DOHH2 (cell line): ENCODE data around the gene GMFB.
"Not testable (repeated sequence)": the region's sequence is repeated elsewhere in the genome, so short reads cannot be mapped to it uniquely, and the experiment has no call there.

ENCODE experiments used
- H3F3A ChIP-seq: fragments of 200-600 bp; sonication (generic), shearing (Covaris generic); 2 replicates; pipeline ENCODE4 v1.6.0; 2016; ENCODE audit warnings: antibody characterized with exemption, mild to moderate bottlenecking; ENCODE audit not compliant: control insufficient read depth, insufficient read depth
- H3K27ac ChIP-seq: fragments of 200-600 bp; sonication (generic); 2 replicates; pipeline ENCODE4 v1.5.1; 2014; ENCODE audit warnings: low read depth, mild to moderate bottlenecking, low read length, moderate library complexity
- H3K27me3 ChIP-seq: fragments of 200-600 bp; sonication (generic); 2 replicates; pipeline ENCODE4 v1.6.1; 2014; ENCODE audit warnings: mild to moderate bottlenecking, low read length, mixed read lengths; ENCODE audit not compliant: control insufficient read depth
- H3K36me3 ChIP-seq: fragments of 200-600 bp; sonication (generic); 2 replicates; pipeline ENCODE4 v1.6.1; 2014; ENCODE audit warnings: mild to moderate bottlenecking, low read length, moderate library complexity, mixed read lengths; ENCODE audit not compliant: control insufficient read depth
- H3K4me1 ChIP-seq: fragments of 200-600 bp; sonication (generic); 2 replicates; pipeline ENCODE4 v1.6.1; 2014; ENCODE audit warnings: mild to moderate bottlenecking, low read length, mixed read lengths; ENCODE audit not compliant: control insufficient read depth
- H3K4me2 ChIP-seq: fragments of 200-600 bp; sonication (generic); 2 replicates; pipeline ENCODE4 v1.6.0; 2014; ENCODE audit warnings: mild to moderate bottlenecking, low read length, moderate library complexity
- H3K4me3 ChIP-seq: fragments of 200-600 bp; sonication (generic); 2 replicates; pipeline ENCODE4 v1.5.1; 2014; ENCODE audit warnings: mild to moderate bottlenecking, low read length, mixed read lengths
- H3K79me2 ChIP-seq: fragments of 200-600 bp; sonication (generic); 2 replicates; pipeline ENCODE4 v1.6.1; 2014; ENCODE audit warnings: mild to moderate bottlenecking, low read length, mixed read lengths; ENCODE audit not compliant: control insufficient read depth
- H3K9me2 ChIP-seq: fragments of 200-600 bp; sonication (generic); replicated peaks from 2 replicates; pipeline ENCODE4 v1.6.1; 2014; ENCODE audit warnings: mild to moderate bottlenecking, low read length, mixed read lengths; ENCODE audit not compliant: control insufficient read depth
- H3K9me3 ChIP-seq: fragments of 200-600 bp; sonication (generic); 2 replicates; pipeline ENCODE4 v1.6.1; 2014; ENCODE audit warnings: antibody characterized with exemption, low read length, mixed read lengths; ENCODE audit not compliant: control insufficient read depth, insufficient read depth
- H4K20me1 ChIP-seq: fragments of 200-600 bp; sonication (generic); 2 replicates; pipeline ENCODE4 v1.6.0; 2014; ENCODE audit warnings: low read depth, mild to moderate bottlenecking, antibody characterized with exemption, low read length, moderate library complexity; ENCODE audit not compliant: control insufficient read depth, insufficient read depth
- EZH2phosphoT487 ChIP-seq: fragments of 200-600 bp; sonication (generic); IDR thresholded peaks from 2 replicates; pipeline ENCODE4 v1.6.1; 2017; ENCODE audit warnings: borderline replicate concordance, mild to moderate bottlenecking, antibody characterized with exemption, low read length, moderate library complexity, mixed read lengths
- TF ChIP-seq, protein P1 (sequence below): fragments of 200-600 bp; sonication (generic); IDR thresholded peaks from one replicate; pipeline ENCODE4 v1.5.1; 2014; ENCODE audit warnings: antibody characterized with exemption, mild to moderate bottlenecking, low read depth, low read length; ENCODE audit not compliant: poor library complexity, severe bottlenecking

The GMFB gene

GRCh38 chr14:54459106-54459505 lies 29.7 kb downstream of the GMFB start:
- Histone ChIP-seq H3K4me1 (no peaks in the 10 kb centered on the region), H3K4me2 (no peak overlapping the region), H3K79me2 (no peaks in the 10 kb centered on the region), H4K20me1 (no peaks in the 10 kb centered on the region), H3F3A (no peaks in the 10 kb centered on the region), H3K27me3 (peaks cover 3% of the 10 kb centered on the region; the same call in 1 of the 2 replicates), H3K36me3 (no peaks in the 10 kb centered on the region), H3K4me3 (no peak overlapping the region), H3K27ac (no peak overlapping the region), H3K9me3 (peaks cover 18% of the 10 kb centered on the region; the same call in 1 of the 2 replicates), H3K9me2 (no peaks in the 10 kb centered on the region)
- TF ChIP-seq EZH2phosphoT487: no peak
- TF ChIP-seq, protein P1, sequence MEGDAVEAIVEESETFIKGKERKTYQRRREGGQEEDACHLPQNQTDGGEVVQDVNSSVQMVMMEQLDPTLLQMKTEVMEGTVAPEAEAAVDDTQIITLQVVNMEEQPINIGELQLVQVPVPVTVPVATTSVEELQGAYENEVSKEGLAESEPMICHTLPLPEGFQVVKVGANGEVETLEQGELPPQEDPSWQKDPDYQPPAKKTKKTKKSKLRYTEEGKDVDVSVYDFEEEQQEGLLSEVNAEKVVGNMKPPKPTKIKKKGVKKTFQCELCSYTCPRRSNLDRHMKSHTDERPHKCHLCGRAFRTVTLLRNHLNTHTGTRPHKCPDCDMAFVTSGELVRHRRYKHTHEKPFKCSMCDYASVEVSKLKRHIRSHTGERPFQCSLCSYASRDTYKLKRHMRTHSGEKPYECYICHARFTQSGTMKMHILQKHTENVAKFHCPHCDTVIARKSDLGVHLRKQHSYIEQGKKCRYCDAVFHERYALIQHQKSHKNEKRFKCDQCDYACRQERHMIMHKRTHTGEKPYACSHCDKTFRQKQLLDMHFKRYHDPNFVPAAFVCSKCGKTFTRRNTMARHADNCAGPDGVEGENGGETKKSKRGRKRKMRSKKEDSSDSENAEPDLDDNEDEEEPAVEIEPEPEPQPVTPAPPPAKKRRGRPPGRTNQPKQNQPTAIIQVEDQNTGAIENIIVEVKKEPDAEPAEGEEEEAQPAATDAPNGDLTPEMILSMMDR: no peak

DNA sequence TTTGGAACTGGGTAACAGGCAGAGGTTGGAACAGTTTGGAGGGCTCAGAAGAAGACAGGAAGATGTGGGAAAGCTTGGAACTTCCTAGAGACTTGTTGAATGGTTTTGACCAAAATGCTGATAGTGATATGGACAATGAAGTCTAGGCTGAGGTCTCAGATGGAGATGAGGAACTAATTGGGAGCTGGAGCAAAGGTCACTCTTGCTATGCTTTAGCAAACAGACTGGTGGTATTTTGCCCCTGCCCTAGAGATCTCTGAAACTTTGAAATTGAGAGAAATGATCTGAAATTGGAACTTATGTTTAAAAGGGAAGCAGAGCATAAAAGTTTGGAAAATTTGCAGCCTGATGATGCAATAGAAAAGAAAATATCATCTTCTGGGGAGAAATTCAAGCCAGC lies 30.2 kb downstream of the GMFB start:
- H3K4me1 ChIP-seq, H3K9me2 ChIP-seq, H3K27me3 ChIP-seq, H3F3A ChIP-seq, H4K20me1 ChIP-seq, H3K36me3 ChIP-seq, H3K27ac ChIP-seq, H3K79me2 ChIP-seq, H3K4me2 ChIP-seq, H3K4me3 ChIP-seq: not testable (repeated sequence)
- H3K9me3 ChIP-seq: peaks cover 18% of the 10 kb centered on the region; the same call in 1 of the 2 replicates

DNA sequence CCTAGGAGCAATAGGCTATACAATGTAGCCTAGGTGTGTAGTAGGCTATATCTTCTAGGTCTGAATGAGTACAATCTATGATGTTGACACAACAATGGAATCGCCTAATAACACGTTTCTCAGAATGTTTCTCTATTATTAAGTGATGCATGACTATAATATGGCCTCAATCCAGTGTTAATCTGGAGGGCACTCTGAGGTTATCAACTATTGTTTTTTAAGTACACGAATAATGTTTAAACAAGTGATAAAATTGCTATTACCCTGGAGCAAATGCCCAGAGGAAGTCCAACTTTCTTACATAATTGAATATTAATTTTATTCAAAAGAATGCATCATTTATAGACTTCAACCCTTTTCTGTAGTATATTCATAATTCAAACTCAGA lies 31.2 kb downstream of the GMFB start:
- peaks cover 18% of the 10 kb centered on the region; the same call in 1 of the 2 replicates for H3K9me3 ChIP-seq
- TF ChIP-seq, protein P1: no peak
- no peak for TF ChIP-seq EZH2phosphoT487
- H3K36me3 ChIP-seq: no peaks in the 10 kb centered on the region
- no peak overlapping the region for H3K27ac ChIP-seq
- no peaks in the 10 kb centered on the region for H3F3A ChIP-seq
- H3K4me3 ChIP-seq: no peak overlapping the region
- no peaks in the 10 kb centered on the region for H3K9me2 ChIP-seq
- no peaks in the 10 kb centered on the region for H4K20me1 ChIP-seq
- no peak overlapping the region for H3K4me2 ChIP-seq
- H3K4me1 ChIP-seq: no peaks in the 10 kb centered on the region
- no peaks in the 10 kb centered on the region for H3K79me2 ChIP-seq
- no peaks in the 10 kb centered on the region for H3K27me3 ChIP-seq

DNA sequence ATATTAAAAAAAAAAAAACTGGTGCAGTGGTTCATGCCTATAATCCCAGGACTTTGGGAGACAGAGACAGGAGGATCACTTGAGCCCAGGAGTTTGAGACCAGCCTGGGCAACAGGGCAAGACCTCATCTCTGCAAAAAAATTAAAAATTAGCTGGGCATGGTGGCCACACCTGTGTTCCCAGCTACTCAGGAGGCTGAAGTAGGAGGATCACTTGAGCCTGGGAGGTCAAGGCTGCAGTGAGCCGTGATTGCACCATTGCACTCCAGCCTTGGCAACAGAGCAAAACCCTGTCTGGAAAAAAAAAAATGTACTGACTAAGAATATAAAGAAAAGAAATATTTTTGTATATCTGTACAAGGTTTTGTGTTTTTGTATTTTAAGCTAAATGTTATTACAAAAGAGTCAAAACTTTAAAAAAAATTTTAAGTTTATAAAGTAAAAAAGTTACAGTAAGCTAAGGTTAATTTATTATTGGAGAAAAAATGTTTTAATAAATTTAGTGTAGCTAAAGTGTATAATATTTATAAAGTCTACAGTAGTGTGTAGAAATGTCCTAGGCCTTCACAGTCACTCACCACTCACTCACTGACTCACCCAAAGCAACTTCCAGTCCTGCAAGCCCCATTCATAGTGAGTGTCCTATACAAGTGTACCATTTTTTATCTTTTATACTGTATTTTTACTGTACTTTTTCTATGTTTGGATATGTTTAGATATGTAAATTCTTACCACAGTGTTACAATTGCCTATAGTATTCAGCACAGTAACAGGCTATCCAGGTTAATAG lies 31.8 kb downstream of the GMFB start:
- not testable (repeated sequence) for H3K27me3 ChIP-seq, H3K4me1 ChIP-seq, H3F3A ChIP-seq, H4K20me1 ChIP-seq, H3K9me2 ChIP-seq, H3K36me3 ChIP-seq, H3K27ac ChIP-seq, H3K4me3 ChIP-seq, H3K79me2 ChIP-seq, H3K4me2 ChIP-seq
- peaks cover 18% of the 10 kb centered on the region; the same call in 1 of the 2 replicates for H3K9me3 ChIP-seq
